HG03565 (cell line): Measurements from ENCODE around the gene G3BP2.

Source experiments
- ATAC-seq: cut with Tn5 transposase; IDR thresholded peaks from one replicate; pipeline ENCODE4 v1.9.1; 2021; ENCODE audit warnings: mild to moderate bottlenecking, moderate library complexity; ENCODE audit not compliant: unreplicated experiment

The G3BP2 gene

DNA sequence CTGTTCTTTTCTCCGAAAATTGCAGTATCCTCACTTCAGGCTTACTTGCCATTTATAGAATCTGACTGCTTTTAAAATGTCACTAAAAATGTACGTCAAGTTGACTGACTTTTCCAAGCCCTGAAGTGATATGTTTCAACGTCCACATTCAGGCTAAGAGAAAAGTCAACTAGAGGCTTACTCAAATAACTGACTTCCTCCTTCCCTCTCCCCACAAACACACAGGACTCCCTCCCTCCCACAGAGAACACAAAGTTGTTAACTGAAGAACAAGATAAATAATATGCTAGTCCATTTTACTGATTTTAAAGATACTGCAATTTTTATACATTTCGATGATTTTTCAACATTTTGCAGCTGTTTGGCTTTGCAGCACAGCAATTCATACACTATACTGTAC is 29.1 kb downstream of the G3BP2 start:
- ATAC-seq = no peak

DNA sequence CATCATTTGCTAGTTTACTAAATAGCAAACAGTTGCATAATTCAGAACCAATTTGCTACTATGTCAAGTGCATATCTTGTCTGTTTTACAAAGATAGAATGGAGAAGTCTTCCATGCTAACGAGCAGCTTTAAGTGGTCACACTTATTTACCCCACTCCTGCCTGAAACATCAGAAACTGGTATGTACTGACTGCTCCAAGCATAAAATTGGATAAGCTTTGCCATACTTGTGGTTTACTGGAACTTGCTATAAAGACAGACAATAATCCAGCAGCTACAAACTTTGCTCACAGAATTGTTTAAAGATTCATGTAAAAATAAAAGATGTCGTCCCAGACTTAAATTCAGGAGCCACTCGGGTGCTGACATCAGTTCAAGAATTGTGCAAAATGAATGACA is 29.6 kb downstream of the G3BP2 start:
- no peak for ATAC-seq

DNA sequence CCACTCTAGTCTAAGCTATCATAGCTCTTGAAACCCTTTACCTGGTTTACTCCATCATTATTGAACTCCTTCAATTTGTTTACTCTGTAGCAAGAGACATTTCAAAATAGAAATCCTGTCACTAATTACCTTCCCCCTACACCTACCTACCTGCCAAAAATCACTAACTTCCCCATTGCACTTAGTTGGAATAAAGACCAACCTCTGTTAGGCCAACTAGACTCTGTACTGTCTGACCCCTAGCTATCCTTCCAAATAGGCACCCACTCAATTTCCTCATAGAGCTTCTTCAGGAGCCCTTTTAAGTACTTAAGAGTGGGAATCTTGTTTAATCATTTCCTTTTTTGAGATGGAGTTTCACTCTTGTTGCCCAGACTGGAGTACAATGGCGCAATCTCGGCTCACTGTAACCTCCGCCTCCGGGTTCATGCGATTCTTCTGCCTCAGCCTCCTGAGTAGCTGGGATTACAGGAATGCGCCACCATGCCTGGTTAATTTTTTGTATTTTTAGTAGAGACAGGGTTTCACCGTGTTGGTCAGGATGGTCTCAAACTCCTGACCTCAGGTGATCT is 34.0 kb downstream of the G3BP2 start:
- no peak for ATAC-seq

DNA sequence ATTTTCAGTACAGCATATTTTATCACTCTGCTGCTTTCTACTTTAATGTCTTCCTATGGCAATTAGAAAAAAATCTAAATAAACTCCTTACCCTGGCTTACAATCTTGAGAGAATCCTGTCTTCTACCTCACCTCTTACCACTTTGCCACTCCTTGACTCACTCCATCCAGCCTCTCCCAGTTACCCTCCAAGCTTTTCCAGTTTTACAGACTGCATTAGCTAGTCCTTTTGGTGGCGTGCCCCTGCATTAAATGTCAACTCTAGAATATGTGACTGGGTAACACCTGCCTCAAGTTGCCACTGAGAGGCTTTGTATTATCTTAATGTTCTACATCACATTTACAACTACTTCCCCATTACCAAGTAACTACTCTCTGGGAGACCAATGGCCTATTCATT is 35.4 kb downstream of the G3BP2 start:
- ATAC-seq = no peak

DNA sequence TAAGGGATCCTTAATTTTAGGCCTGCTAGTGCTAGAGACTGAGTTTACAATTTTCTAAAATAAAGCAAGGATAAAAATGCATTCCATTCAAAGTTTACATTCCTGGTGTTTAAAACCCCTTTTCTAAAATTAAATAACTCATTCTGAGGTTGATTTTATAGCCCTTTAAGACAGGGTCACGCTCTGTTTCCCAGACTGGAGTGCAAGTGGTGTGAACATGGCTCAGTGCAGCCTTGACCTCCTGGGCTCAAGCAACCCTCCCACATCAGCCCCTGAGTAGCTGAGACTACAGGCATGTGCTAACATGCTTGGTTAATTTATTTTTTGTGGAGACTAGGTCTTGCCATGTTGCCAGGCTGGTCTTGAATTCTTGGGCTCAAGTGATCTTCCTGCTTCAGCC is 36.0 kb downstream of the G3BP2 start:
- ATAC-seq = no peak

DNA sequence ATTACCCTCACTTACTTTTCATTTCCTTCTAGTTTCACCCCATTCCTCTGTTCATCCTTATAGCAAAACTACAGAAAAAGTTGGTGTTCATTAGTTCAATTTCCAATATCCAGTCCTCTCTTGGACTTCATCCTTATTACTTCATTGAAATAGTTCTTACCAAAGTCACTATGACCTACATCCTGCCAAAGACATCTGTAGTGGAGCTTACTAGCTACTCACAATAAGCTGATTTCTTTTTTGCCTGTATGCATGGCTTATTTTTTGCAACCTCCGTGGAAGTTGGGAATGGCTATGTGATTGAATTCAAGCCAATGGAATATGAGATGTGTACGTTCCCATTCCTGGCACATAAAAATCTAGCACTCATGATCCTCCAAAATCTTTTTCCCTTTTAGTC is 38.3 kb downstream of the G3BP2 start:
- ATAC-seq = no peak

DNA sequence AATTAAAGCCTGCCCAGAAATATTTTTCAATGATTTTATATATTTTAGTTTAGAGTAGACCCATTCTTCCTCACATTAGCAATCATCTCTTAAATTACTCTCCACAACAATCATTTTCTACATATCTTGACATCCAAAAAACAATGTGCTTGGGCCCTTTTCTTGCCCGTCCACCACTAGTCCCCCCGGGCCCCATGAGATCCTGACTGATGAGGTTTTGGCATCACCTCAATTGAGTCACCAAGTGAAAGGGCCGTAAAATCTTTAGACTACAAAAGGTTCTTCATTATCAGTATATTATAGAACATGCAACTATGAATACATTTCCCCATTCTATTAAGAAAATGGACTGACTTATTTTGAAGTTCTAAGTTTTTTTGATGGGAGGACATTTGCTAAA is 38.9 kb downstream of the G3BP2 start:
- ATAC-seq = no peak

DNA sequence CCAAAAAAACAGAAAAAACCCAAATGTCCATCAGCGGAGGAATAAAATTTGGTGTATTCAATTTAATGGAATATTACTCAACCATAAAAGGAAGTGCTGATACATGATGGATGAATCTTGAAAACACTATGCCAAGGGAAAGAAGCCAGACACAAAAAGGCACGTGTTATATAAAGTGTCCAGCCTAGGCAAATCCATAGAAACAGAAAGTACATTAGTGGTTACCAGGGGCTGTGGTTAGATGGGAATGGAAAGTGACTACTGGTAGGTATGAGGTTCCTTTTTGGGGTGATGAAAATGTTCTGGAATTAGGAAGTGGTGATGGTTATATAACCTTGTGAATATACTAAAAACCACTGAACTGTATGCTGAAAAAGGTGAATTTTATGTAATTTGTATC is 39.4 kb downstream of the G3BP2 start:
- ATAC-seq = no peak

DNA sequence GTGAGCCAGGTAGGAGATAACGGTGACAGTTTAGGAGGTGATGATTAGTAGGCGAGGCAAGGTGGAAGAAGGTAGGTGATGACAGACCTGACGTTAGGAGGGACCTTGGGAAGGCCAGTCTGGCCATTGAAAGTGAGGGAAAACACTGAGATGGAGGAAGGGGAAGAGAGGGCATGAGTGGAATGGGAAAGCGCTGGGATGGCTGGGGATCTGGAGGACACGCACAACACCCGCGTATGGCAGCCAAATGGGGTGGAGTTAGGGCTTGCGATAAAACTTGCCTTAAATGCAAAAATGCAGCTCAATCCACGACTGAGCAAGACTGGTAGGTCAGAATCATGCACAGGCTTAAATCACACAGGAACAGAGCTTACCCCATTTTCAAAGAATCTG is 42.3 kb downstream of the G3BP2 start:
- no peak for ATAC-seq

DNA sequence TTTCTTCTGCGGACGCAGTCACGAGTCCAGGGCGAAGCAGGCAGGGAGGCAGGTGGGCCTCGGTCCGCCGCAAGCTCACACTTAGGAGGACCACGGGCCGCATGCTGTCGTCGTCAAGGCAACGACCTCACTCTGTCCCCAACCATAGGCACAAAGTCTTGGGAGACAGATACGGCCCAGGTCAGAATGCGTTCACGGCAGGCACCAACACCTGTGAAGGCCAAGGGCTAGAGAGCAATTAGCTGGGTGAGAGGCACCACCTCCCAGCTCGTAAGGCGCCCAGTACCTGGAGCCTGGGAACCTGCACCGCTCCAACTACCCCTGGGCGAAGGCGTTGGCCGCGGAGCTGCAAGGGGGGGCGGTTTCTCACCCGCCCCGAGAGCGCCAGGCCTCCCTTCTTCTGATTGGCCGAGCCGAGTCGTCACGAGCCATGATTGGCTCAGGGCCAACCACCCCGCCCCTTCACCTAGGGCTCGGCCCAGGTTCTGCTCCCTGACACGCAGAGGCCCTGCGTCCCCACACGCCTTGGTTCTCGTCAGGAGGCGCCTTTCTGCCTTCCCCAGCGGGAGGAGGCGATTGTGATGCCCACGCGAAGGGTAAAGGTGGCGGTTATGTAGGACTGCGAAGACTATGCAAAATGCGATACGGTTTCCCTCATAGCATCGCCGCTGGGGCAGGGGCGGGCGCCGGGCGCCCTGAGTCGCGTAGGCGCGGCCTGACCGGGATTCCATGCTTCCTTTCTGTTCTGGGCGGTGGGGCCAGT is 42.9 kb downstream of the G3BP2 start, which contains the start of gene CDKL2:
TSS of gene CDKL2 (minus strand) at position 355 of the 763 bp plus-strand sequence. CDS start 4,540 bp downstream, outside the sequence.
- peak; percentile 98 for ATAC-seq

DNA sequence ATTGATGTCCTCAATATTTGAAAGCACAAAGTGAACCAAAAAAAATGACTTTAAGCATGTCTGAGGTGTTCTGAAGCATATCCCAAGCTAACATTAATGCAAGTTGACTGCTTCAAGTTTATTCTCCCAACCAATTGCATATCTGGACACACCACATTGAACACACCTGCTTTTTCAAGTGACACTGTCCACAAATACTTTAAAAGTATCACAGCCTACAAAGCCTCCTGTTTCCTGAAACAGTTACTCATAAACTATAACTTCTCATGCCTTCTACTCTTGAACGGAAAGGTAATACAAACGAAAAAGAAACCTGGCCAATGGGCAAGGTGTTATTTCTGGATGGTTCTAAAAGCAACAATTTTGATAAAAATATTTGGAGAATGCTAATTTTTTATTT is 44.0 kb downstream of the G3BP2 start:
- no peak for ATAC-seq

DNA sequence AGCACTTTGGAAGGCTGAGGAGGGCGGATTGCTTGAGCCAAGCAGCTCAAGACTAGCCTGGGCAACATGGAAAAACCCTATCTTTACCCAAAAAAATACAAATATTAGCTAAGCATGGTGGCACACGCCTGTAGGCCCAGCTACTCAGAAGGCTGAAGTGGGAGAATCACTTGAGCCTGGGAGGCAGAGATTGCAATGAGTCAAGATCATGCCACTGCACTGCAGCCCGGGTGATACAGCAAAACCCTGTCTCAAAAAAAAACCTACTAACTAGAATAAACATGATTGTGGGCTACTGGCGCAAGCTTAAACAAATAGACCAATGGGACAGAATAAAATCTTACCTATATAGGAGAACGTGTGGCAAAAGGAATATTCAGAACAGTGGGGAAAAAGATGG is 50.2 kb downstream of the G3BP2 start:
- ATAC-seq = no peak

DNA sequence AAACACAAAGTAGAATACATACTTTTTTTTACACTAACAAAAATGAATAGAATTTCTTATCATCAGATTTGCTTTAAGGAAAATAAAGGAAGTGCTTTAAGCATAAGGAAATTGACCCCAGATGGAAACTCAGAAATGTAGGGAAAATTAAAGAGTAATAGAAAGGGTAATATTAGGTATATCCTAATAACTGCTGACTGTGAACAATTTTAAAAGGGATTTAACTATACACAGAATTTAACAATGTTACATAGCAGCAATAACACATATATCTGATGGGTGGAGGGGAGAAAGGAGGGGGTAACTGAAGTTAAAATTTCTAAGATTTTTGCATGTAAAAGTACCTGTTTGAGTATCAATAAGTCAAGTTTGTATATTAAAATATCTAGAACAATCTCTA is 51.5 kb downstream of the G3BP2 start:
- no peak for ATAC-seq

DNA sequence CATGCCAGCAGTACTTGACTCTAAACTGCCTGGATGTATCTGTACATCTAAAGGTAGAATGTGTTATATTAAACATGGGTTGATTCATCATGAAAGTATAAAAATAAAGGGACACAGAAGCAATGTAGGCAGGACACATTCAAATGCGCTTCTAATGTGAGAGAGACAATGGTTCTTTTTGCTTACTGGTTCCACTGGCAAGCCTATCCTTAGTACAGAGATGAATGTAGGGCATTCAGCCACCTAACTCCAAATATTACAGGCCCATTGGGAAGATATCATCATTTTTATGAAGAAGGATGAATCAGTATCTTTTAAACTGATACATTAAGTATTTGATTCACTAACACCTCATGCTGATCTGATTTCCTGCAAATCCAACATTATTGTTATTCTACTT is 60.9 kb downstream of the G3BP2 start:
- ATAC-seq = no peak

DNA sequence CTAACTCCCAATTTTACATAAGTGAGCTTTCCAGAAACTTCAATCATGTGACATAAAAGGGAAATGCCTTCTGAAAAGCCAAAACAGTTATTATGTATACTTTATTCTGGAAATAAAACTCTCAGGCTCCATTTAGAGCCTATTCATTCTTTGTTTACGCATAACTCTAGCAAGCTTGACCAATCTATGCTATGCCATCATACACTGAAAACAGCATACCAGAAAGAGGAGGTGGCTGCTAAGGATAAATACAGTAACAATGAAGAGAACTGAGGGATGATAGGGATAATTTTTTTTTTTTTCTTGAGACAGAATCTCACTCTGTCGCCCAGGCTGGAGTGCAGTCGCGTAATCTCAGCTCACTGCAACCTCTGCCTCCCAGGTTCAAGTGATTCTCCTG is 67.3 kb downstream of the G3BP2 start:
- no peak for ATAC-seq

DNA sequence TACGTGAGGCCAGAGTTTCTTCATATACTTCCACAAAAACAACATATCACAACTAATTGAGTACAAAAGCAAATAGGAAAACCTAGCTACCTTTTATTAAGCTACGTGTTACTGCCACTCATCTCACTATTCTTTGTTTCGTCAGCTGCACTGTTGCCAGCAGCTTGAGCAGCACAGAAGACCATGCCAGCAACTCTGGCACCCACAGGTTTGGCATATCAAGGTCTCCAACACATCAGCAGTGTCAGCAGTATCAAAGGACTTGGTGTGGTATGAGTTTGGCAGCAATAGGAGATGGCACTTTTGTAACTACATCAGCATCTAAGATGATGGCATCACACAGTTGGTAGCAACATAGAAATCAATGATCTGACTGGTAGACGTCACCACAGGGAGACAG is 73.6 kb downstream of the G3BP2 start:
- no peak for ATAC-seq

DNA sequence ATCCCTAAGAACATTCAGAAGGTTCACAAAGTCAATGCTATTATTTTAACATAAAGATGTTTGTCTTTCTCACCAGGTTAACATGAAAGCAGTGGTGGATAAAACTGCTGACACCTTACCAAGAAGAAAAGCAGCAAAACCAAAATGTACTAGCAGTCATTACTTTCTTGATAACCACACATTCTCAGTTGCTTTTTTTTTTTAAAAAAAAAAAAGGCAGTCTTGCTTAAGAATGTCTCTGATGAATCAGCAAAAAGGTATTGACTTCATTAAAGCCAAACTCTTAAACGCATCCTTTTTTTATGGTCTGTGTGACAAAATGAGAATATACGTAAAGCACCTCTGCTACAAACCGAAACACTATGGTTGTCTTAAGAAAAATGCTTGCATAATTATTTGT is 74.8 kb downstream of the G3BP2 start:
- ATAC-seq = no peak

DNA sequence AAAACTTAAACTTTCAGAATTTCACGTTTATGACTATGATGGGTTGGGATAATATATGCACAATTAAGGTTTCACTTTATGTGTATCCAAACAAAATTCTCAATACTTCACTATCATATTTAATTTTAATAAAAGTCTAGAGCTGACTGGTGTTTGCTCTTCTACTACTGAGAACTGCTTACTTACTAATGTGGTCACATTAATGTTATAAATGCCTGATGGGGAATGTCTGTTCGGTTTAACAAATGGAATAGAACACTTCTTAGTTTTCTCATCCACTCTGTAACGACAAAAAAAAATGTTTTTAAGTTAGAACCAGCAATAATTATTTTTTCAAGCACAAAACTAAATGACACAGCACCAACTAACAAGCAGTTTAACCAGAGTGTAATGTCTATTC is 77.2 kb downstream of the G3BP2 start:
- ATAC-seq = no peak

DNA sequence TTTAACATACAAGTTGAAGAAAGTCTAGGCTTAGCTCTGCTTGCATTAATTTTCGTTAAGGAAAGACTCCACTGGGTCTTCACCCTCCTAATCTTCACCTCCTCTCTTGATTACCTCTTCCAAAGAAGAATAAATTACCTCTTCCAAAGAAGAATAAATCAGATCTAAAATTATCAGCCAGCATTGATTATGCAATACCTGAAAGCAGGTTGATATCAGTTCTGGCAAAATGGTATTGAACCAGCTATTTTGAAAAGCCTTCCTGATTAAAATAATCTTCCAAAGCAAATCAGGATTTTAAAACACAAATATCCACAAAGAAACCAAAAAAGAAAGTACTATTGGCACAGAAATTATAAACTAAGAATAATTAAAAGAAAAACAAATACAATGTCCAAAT is 79.8 kb downstream of the G3BP2 start:
- no peak for ATAC-seq
